ENCODE results near the gene IDH3A. TPM values are rescaled to one million over a fixed set of nuclear protein-coding genes. Genes with fewer than 3 reads are reported as not detected.

Gene IDH3A
- polyA plus RNA-seq, 3 donors from 2014 or later = 39.6 to 59.7 (median 41.4) TPM

GRCh38 chr15:78205856-78206255, 56.7 kb downstream of the IDH3A start:
- H3K36me3 Mint-ChIP-seq = no peaks in the 10 kb centered on the region
- DNase-seq = no peak
- H3K27me3 Mint-ChIP-seq (ENCODE audit: low read depth in 3 of 3) = peaks cover 0 to 1% (median 0%) of the 10 kb centered on the region in 3 donors
- no peaks in the 10 kb centered on the region for H3K4me1 Mint-ChIP-seq
- no peaks in the 10 kb centered on the region for H3K9me3 Mint-ChIP-seq
- H3K27ac Mint-ChIP-seq = no peak overlapping the region
- no peak overlapping the region for H3K4me3 Mint-ChIP-seq

GRCh38 chr15:78206326-78207109, 57.4 kb downstream of the IDH3A start:
- H3K36me3 Mint-ChIP-seq = no peaks in the 10 kb centered on the region
- peak overlapping the region in 1 of 5 donors; percentile 8 for H3K4me3 Mint-ChIP-seq
- no peak for DNase-seq
- H3K27me3 Mint-ChIP-seq (ENCODE audit: low read depth in 3 of 3) = peaks cover 0 to 1% (median 0%) of the 10 kb centered on the region in 3 donors
- H3K9me3 Mint-ChIP-seq = no peaks in the 10 kb centered on the region
- no peaks in the 10 kb centered on the region for H3K4me1 Mint-ChIP-seq
- no peak overlapping the region for H3K27ac Mint-ChIP-seq

- Mint-ChIP-seq H3K36me3 (no peaks in the 10 kb centered on the region), H3K9me3 (no peaks in the 10 kb centered on the region), H3K27me3 (ENCODE audit: low read depth in 3 of 3) (peaks cover 0 to 1% (median 0%) of the 10 kb centered on the region in 3 donors), H3K4me1 (no peaks in the 10 kb centered on the region), H3K4me3 (no peak overlapping the region), H3K27ac (no peak overlapping the region)
- DNase-seq = no peak
Measured at GRCh38 chr15:78207110-78207458, 57.9 kb downstream of the IDH3A start.

DNA sequence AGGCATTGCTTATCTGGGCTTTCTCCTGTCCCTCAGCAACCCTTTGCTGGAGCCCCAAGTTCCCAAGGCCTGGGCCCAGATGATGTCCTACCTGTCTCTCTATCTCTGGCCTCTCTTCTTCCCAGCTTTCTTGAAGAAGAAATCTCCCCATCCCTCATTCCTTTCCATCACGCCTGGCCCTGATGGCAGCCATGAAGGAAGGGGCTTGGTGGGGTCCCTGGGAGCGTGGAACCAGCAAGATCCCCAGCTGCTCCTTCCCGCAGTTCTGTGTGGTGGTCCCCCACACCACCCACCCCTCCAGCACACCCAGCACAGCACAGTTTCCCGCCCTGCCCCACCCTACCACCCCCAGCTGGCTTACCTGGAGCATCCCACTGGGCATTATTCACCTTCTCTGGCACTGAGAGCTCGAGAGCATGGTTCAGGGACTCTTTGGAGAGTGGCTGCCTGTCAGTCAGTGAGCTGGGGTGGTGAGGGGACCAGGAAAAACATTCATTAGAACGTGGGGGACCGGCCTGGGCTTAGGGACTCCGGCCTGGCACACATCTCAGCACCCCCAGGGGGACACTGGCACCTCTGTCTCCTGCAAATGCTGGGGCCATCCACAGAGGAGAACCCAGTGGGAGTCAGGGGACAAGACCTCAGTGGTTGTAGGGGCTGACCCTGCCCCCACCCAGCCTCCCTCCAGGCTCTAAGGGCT, 58.6 kb downstream of the IDH3A start:
- Mint-ChIP-seq H3K4me1 (no peaks in the 10 kb centered on the region), H3K27me3 (ENCODE audit: low read depth in 3 of 3) (peaks cover 0 to 3% (median 1%) of the 10 kb centered on the region in 3 donors), H3K9me3 (no peaks in the 10 kb centered on the region), H3K4me3 (no peak overlapping the region), H3K36me3 (no peaks in the 10 kb centered on the region), H3K27ac (no peak overlapping the region)
- no peak for DNase-seq

DNA sequence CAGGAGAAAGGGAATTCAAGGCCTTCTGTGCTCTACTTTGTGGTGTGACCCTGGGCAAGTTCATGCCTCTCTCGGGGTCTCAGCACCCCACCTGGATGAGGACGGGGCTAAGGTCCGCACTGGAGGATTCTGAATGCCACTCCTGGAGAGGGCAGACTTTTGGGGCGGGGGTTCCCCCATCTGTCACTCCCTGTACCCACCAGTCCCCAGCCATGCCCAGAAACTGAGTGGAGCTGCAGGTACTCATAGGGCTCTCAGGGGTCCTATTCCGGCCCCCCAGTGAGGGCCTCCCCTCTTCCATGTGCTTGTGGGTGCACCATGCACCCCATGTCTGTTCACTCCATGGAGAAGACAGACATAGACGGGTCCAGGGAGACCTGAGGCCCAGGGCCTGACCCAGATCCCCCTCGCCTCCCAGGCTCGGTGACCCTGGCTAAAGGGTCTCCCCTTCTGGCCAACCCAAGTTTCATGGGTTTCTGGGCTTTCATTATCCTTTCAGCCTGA, 59.2 kb downstream of the IDH3A start:
- Mint-ChIP-seq H3K4me1 (no peaks in the 10 kb centered on the region), H3K36me3 (no peaks in the 10 kb centered on the region), H3K4me3 (no peak overlapping the region), H3K27me3 (ENCODE audit: low read depth in 3 of 3) (peaks cover 0 to 5% (median 1%) of the 10 kb centered on the region in 3 donors), H3K27ac (no peak overlapping the region), H3K9me3 (no peaks in the 10 kb centered on the region)
- no peak for DNase-seq

DNA sequence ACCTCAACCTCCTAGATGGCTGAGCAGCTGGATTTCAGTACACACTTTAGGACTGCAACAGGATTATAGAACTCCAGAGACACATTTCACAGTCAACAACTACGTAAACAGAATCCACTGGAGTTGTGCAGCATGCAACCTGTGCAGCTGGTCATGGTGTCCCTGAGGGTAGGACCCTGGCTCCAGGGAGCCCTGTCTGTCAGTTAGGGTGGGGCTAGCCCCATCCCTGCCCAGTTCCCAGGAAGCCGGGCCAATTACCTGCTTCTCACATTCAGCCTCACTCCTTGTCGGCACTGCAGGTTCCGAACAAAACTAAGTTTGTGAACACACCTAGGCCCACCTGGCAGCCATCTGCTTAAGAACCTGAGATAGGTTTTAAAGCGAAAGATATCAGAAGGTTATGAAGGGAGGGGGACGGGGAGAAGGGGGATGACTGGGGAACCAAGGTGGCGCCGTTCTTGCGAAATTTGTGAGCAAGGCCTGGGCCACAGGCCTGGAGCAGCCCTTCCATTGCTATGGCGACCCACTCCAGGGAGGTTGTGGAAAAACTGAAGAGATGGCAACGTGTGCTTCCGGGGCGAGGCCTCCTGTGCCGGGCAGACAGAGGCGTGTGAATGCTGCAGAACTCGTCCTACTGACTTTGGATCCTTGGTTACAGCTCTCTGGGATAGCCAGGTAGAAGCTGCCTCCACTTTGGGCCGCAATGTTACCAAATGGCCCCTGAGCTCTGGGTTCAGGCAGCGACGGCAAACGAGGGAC, 59.9 kb downstream of the IDH3A start:
- Mint-ChIP-seq H3K27me3 (ENCODE audit: low read depth in 3 of 3) (peaks cover 0 to 5% (median 1%) of the 10 kb centered on the region in 3 donors), H3K9me3 (no peaks in the 10 kb centered on the region), H3K4me1 (no peaks in the 10 kb centered on the region), H3K27ac (no peak overlapping the region), H3K4me3 (no peak overlapping the region), H3K36me3 (no peaks in the 10 kb centered on the region)
- no peak for DNase-seq

DNA sequence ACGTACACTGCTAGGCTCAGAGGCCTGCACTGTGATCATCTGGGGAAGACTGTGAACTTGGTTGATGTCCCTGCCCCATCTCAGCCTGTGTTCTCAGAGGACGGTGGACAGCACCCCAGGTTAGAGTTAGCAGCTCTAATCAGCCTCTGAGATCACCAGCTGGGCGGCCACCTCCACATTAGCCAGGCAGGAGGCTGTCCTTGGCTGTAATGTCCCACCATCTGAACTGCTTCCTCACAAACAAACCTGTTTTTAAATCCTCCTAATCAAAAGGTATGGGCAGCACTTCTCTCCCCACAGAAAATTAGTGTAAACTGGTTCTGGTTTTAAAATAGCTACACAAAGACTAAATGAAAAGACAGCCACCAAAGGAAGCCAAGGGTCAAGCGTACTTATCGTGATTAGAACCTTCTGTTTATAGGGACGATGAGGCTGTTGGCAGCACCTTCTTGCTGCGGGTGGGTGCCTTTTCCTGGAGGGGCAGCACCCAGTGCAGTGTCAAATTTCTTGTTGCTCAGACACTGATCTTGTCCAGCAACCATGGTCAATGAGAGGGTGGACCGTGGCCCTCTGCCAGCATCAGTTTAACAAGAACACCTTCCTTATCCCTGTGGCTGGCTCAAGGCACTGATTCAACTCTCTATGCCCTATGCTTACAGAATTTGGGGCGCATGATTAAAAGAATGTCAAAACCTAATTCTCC, 60.6 kb downstream of the IDH3A start:
- Mint-ChIP-seq H3K27me3 (ENCODE audit: low read depth in 3 of 3) (peaks cover 0 to 5% (median 1%) of the 10 kb centered on the region in 3 donors), H3K4me1 (no peaks in the 10 kb centered on the region), H3K4me3 (no peak overlapping the region), H3K27ac (no peak overlapping the region), H3K9me3 (no peaks in the 10 kb centered on the region), H3K36me3 (no peaks in the 10 kb centered on the region)
- no peak for DNase-seq

DNA sequence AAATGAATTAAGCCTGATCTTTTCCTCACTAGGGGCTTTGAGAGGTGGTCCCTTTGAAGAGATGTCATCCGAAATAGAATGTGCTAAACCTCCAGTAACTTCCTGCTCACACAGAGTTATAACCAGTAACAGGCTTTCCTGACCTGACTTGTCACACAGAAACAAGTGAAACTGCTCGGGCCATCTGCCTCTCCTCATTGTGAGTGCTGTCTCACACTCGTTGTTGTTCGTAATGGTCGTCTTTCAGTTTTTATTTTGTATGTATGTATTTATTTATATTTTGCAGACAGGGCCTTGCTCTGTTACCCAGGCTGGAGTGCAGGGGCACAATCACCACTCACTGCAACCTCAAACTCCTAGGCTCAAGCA, 61.2 kb downstream of the IDH3A start:
- no peaks in the 10 kb centered on the region for H3K9me3 Mint-ChIP-seq
- peaks cover 0 to 5% (median 0%) of the 10 kb centered on the region in 3 donors for H3K27me3 Mint-ChIP-seq (ENCODE audit: low read depth in 3 of 3)
- no peak for DNase-seq
- H3K4me1 Mint-ChIP-seq = no peaks in the 10 kb centered on the region
- no peaks in the 10 kb centered on the region for H3K36me3 Mint-ChIP-seq
- H3K4me3 Mint-ChIP-seq = no peak overlapping the region
- H3K27ac Mint-ChIP-seq = no peak overlapping the region

- Mint-ChIP-seq H3K27ac (no peak overlapping the region), H3K27me3 (ENCODE audit: low read depth in 3 of 3) (peaks cover 0 to 7% (median 3%) of the 10 kb centered on the region in 3 donors), H3K9me3 (no peaks in the 10 kb centered on the region), H3K4me1 (no peaks in the 10 kb centered on the region), H3K36me3 (no peaks in the 10 kb centered on the region), H3K4me3 (no peak overlapping the region)
- DNase-seq = no peak
Measured at GRCh38 chr15:78211189-78211921, 62.2 kb downstream of the IDH3A start.

DNA sequence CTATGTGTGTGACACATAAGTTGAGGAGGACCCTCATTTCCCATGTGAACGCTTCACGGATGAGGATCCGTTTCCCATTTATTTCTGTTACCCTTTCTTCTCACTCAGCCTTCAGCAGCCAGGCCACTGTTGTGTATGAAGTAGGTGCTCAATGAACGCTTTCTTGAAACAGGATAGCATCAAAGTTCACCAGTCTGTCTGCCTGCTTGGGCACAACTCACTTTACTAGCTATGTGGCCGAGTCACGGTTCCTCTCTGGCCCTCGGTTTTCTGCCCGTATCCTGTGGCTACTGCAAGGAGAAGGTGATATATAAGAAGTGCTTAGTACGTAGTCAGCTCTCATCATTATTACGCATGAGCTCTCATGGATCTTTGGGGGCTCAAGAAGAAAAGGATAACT, 62.8 kb downstream of the IDH3A start:
- no peaks in the 10 kb centered on the region for H3K4me1 Mint-ChIP-seq
- H3K4me3 Mint-ChIP-seq = no peak overlapping the region
- DNase-seq = no peak
- no peaks in the 10 kb centered on the region for H3K36me3 Mint-ChIP-seq
- no peaks in the 10 kb centered on the region for H3K9me3 Mint-ChIP-seq
- no peak overlapping the region for H3K27ac Mint-ChIP-seq
- peaks cover 0 to 7% (median 3%) of the 10 kb centered on the region in 3 donors for H3K27me3 Mint-ChIP-seq (ENCODE audit: low read depth in 3 of 3)

GRCh38 chr15:78212546-78213424, 63.6 kb downstream of the IDH3A start:
- peaks cover 0 to 7% (median 3%) of the 10 kb centered on the region in 3 donors for H3K27me3 Mint-ChIP-seq (ENCODE audit: low read depth in 3 of 3)
- H3K27ac Mint-ChIP-seq = no peak overlapping the region
- H3K4me3 Mint-ChIP-seq = no peak overlapping the region
- H3K9me3 Mint-ChIP-seq = no peaks in the 10 kb centered on the region
- H3K36me3 Mint-ChIP-seq = no peaks in the 10 kb centered on the region
- no peak for DNase-seq
- no peaks in the 10 kb centered on the region for H3K4me1 Mint-ChIP-seq

DNA sequence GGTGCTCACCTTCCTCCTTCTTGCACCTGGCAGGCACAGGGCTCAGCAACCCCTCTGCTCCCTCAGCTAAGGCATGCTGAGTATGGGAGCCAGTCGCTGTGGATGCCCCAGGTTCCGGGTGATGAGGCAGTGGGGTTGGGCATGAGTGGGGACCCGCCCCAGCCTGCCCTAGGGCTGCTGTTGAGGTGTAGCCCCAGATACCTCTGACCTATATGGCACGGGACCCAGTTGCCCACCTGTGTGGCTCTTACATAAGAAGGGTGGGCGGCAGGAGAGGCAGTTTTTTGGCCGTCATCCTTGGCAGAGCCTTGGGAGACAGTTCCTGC, 64.2 kb downstream of the IDH3A start:
- Mint-ChIP-seq H3K27me3 (ENCODE audit: low read depth in 3 of 3) (peaks cover 0 to 7% (median 3%) of the 10 kb centered on the region in 3 donors), H3K27ac (no peak overlapping the region), H3K4me1 (no peaks in the 10 kb centered on the region), H3K4me3 (no peak overlapping the region), H3K36me3 (no peaks in the 10 kb centered on the region), H3K9me3 (no peaks in the 10 kb centered on the region)
- no peak for DNase-seq
